ENCODE results near the gene ISL1. TPM values are rescaled to one million over a fixed set of nuclear protein-coding genes. Genes with fewer than 3 reads are reported as not detected.

The ISL1 gene
- total RNA-seq (2014; rRNA removed; shearing (Covaris generic)) = 13.2 and 15.3 TPM in 2 replicates

DNA sequence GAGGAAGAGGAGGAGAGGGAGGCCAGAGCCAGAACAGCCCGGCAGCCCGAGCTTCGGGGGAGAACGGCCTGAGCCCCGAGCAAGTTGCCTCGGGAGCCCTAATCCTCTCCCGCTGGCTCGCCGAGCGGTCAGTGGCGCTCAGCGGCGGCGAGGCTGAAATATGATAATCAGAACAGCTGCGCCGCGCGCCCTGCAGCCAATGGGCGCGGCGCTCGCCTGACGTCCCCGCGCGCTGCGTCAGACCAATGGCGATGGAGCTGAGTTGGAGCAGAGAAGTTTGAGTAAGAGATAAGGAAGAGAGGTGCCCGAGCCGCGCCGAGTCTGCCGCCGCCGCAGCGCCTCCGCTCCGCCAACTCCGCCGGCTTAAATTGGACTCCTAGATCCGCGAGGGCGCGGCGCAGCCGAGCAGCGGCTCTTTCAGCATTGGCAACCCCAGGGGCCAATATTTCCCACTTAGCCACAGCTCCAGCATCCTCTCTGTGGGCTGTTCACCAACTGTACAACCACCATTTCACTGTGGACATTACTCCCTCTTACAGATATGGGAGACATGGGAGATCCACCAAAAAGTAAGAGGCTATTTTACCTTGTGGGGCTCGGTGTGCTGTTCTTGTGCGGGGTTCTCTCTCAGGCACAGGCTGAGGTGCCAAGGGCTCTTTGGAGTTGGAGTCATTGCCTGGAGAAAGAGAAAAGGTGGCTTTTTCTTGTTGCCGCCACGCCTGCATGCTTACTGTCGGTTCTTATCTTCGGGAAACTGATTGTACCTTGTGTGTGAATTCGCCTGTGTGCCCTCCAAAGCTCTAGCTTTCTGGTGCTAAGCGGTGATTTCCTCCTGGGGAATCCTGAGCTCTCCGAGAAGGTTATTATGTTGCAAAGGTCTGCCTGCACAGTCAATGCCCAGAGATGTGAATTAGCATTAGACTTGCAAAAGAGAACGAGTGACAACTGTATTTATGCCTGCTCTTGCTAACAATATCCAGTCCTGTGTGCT lies at the start of gene ISL1:
TSS of gene ISL1 (plus strand) at position 318 of the 991 bp plus-strand sequence. CDS start at position 542, 224 bp downstream.
- peak; percentile 90 for DNase-seq (ENCODE audit: low spot score)

DNA sequence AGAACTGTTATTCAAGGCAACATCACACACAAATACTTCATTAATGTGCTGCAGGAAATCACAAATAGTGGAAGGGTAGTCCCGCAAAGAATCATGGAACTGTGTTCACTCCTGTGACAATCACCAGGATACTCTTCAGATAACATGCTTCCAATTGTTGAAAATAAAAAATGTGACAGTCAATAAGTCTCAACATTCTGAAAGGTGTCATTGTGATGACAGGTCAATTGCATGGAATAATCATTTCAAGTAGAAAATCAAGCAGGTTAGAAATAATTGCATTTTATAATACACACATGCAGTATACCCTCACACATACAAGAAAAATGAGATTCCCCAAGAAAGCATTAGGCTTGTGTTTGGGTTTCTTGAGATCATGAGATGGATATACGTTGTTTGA lies 46.4 kb upstream of the ISL1 start:
- DNase-seq (ENCODE audit: low spot score) = no peak

DNA sequence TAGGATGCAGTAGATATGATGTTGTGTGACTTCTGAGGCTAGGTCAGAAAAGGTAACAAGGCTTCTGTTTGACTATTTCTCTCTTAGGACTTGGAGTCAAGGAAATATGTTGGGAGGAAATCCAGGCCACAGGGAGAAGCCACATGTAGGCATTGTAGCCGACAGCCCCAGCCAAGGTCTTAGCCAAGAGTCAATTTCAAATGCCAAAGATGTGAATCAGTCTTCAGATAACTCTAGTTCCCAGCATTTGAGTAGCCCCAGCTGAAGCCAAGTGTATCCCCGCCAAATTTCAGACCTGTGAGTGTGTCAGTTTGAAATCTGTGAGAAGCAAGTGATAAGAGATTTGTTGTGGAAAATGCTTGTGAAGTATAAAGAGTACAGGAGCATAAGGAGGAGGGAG lies 38.1 kb upstream of the ISL1 start:
- peak; percentile 45 for DNase-seq (ENCODE audit: low spot score)

DNA sequence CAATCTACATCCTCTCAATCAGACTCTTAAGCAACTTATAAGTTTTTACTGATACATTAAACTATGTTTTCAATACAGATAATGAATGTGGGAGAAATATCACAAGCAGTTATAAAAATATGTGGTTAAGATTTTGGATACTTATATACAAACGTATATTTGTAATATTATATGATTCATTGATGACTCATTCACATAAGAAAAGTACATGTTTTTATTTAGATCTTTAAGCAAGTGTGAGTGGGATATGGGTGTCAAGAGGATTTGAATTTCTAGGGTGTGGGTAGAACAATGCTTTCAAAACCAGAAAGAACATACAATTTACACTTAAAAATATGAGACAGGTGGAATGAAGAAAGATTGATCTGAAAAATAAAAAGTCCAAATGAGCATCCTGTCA lies 36.1 kb upstream of the ISL1 start:
- no peak for DNase-seq (ENCODE audit: low spot score)

DNA sequence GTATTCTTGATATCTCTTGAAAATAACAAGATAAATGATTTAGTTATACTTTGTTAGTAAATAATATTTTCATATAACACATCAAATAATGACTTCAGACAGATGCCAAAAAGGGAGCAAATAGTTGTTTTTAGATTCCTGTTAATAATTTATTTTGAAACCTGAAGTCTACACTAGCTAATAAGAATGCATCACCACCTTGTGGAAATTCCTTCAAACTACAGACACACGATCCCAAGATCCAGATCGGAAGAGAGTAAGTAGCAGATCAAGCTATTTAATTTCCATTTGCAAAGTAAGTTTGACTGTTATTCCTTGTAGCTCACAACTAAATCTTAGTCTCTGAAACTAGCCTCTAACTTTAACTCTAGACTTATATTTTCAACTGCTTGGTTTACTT lies 35.5 kb upstream of the ISL1 start:
- peak; percentile 65 for DNase-seq (ENCODE audit: low spot score)

DNA sequence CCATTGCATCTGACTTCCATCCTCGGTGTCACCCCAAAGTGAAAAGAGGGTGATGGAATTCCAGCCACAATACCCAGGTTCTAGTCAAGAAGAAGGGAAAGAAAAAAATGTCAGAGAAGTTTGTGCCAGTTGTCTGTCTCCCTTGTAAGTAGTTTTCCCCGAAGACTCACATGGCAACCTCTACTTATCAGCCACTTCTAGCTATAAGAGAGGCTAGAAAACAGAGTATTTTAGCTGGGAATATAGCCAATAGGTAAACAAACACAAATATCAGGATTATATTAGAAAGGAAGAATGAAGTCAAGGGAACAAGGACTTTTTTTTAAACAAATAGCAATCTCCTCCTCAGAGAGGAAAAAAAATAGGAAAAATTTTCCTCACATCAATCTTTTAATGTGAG lies 12.2 kb upstream of the ISL1 start:
- no peak for DNase-seq (ENCODE audit: low spot score)

DNA sequence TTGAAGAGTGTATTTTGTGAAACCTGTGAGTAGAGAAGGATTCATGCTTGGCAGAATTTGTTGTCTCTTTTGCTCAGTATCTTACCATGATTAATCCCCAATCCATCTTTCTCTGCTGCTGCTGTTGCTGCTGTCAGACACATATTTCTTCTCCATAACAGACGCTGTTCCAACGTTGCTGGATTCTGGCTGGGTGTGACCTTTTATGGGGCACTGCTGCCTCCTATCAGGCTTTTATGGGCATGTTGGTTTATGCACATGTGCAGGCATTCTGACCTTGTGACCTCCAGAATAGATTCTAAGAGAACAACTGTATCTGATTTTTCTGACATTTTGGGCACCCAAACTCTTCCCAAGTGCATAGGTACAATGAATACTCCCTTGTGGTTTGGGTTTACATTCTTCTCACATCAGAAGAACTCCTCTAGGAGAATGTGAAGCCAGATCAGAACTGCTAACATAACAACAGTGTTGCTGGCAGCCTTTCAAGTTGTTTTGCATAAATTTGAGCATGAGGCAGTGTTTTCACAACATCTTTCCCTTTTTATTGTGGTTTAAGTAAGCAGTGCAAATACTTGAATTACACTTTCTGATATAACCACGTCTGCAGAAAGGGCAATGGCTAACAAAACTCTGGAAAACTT lies 9.2 kb upstream of the ISL1 start:
- peak; percentile 41 for DNase-seq (ENCODE audit: low spot score)

DNA sequence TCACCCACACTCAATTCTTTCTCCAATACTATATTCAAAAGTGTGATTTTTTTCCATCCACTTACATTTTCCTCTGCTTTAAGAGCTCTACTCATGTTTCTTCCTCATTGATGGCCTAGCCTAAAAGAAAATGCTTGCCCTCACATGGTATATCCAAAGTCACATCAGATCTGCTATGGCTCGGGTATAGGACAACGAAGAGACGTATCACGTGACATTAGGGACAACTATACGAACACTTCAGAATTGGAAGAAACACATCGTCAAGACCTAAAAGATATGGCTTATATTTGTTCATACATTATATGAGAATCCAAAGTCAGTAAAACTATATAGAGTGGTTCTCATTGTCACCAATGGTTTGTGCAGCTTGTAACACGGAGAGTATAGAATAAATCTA lies 8.2 kb upstream of the ISL1 start:
- no peak for DNase-seq (ENCODE audit: low spot score)

DNA sequence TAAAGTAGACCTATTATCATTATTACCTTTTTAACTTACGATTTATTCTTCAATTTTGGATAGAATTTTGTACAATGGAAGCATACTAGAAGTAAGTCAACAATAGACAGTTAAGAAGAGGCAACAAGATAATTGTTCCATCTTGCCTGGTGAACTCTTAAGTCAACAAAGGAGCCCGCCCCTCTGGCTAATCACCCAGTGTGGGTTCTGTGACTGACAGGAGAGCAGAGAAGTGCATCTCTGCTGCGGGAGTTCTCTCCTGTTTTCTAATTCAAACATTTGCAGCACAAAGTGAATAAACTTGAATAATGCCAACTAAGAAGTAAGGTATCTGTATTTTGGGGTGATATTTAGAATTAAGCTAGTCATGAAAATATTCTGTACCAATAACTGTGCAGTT lies 6.7 kb upstream of the ISL1 start:
- no peak for DNase-seq (ENCODE audit: low spot score)

DNA sequence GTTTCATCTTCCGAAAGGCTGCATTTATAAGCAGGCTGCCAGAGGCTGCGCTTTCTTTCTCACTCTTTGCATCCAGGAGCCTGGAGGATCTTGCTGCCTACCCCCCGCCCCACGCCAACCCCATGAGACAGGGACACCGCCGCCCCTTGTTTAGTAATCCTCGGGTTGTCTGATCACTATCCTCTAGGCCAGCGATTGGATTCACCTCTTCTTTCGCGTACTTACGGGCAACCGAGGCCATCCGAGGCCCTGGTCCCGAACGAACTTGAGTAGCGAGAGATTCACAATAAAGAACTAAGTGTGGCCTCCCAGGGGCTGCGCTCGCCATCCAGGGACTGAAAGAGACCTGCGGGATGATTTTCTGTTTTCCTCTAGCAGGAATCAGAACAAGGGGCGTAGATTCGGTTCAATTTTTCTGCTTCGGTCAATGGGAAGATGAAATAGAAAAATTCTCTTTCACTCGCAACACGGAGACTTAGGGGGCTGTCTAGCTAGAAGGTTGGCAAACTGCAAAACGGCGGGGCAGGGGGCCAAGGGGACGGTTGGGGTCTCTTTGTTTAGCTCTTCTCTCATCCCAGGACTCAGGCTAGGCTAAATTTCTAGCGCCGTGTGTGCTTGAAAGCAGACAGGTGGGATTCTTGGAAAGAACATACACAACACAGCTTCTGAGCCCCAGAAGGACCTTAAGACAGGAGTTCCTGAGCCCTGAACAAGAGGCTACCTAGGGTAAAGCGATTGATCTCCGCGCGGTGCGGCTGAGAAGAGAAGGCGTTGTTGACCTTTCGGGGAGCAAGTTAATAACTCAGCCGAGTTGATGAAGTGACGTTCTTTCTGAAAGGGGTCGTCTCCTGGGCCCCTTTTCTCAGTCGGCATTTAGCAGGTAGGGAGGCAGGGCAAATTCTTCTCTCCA lies 5.8 kb upstream of the ISL1 start:
- no peak for DNase-seq (ENCODE audit: low spot score)

DNA sequence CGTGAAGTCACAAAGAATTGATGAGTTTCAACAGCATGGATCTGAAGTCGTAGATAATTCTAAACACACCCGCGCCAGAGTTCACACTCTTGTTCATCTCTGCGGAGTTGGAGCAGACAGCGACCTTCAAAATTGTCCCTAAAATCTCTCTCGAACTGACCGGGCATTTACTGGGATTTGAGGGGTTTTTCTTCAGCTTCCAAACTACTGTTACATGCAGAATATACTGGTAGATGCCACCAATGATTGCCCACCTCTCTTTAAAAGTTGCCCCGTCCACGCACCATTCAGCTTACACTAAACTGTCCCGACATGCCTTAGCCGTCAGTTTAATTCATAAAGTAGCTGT lies 5.2 kb upstream of the ISL1 start:
- no peak for DNase-seq (ENCODE audit: low spot score)

DNA sequence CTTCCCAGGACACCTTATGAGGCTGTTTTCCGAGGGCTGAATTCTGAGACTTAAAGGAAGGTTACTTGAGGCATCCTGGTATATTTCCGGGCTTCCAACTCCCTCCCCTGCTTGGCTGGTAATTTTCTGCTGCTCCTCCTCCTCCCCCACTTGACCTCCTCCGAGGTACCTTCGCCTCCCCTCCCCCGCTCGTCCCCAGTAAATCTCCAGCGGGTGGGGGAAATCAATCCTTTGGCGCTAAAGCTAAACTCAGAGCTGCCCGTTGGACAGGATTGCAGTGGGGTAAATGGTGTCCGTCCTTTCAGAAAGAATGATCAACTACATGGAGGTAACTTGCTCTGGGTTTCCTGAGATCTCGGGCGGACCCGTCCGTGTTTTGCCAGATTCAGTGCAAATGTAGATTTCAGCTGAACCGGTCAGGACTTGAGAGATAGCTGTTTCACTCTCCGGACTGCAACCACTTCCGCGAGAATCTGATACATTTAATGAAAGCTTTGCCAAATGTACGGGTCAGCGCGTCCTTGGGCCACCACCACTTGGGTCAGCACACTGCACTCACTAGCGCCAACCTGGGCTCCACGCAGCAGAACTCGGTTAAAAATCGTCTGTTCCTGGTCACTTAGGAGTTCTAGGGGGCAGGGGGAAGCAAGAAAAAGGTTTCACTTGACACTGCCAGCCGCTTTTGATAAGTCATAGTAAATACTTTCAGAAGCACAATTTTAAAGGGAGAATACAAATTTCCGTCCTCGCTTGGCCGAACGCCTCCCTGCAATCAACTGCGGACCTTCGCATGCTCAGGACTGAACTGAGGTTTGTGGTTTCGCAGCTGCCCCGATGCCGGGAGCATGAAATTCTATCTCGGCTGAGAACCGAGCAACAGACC lies 4.6 kb upstream of the ISL1 start:
- DNase-seq (ENCODE audit: low spot score) = no peak

DNA sequence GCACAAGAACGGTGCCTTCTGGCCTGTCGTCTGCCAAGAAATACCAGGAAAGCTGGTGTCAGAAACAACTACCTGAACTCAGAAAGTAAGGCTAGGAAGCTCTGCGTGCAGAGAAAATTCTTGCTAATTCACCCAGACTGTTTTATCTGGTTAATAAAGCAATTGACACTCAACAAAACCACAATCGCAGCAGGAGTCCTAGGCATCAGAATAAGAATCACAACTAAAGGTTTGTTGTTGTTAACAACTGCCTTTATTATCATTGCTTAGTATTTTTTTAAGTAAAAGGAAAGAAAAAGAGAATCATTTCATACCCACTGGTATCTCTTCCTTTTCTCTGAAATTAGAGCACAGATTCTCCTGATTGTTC lies 3.9 kb upstream of the ISL1 start:
- no peak for DNase-seq (ENCODE audit: low spot score)

DNA sequence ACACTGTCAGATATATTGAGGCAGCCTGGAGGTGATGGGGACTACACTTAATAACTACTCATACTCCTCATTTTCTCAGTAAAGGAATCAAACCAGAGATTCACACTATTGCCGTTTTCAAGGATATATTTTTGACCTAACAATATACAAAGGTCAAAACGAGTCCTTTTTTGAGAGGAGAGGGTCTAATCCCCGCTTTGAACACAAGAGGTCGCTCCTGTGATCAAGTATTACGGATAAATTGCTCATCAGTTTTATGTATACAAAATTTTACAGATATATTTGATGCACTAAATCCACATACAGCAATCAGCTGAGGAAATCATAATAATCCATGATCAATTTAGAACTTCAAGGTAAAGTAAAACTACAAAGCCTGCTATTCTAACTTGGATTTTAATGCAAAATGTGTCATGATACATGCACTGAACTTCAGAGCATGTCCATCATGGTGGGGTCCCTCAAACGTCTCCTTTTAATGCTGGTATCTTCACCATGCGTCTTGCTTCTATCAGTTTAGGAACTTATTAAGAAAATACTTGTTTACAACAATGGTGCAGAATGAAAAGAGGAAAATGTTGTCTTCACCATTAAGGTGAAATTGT lies 2.5 kb upstream of the ISL1 start:
- peak; percentile 82 for DNase-seq (ENCODE audit: low spot score)

DNA sequence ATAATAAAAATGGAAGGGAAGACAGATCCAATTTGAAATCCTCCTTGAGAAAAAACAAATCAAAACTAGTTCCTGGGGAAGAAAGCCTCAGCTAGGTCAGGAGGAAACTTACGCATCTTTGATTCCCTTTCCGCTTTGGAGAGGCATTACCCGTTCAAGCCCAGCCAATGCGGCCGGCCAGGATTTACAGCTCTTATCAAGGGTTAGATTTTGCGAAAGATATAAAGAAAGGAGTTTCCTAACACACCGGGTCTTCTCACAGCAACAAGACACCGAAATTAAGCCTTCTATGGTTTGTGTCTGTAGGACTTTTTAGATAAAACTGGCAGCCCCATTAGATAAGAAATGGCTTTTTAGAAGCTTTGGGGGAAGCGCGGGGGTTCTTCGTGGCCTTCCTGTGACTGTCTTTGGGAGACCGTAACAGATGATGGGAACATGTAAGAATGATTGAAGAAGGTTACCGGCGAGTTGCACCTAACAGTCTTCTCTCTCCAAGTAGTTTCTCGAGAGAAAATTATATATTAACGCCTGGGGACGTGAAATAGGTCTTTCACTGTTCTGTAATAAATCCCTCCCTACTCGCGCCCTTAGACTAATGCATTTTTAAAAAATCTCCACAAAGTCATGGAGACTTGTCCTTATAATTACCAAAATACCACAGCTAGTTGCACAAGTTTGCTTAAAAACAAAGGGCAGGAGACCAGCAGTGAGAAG lies 1.3 kb upstream of the ISL1 start:
- peak; percentile 68 for DNase-seq (ENCODE audit: low spot score)

DNA sequence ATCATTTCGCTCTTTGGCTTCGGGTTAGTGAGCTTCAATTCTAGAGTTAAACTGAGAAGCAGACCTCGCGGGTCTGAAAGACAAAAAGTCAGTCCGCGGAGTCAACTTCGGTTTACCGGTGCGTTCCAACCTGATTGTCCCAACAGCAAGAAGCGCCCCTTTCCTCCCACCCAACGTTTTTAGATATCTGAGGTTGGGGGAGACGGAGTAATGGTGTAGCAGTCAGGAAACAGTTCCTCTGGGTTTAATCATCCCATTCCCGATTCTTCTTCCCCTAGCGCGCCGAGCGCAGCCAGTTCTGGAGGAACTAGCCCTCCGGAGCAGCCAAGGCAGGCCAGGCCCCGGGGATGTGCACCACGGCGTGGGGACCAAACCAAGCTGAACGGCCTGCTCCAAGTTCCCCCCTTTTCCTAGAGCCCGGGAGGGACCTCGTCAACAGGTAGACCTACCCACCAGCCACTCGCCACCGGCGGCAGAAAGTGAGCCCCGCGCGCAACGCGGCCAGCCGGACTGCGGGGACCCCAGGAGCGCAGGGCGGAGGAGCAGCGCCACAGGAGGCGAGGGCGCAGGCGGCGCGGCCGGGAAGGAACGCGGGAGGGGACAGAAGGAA lies 622 bp upstream of the ISL1 start:
- DNase-seq (ENCODE audit: low spot score) = peak; percentile 59

DNA sequence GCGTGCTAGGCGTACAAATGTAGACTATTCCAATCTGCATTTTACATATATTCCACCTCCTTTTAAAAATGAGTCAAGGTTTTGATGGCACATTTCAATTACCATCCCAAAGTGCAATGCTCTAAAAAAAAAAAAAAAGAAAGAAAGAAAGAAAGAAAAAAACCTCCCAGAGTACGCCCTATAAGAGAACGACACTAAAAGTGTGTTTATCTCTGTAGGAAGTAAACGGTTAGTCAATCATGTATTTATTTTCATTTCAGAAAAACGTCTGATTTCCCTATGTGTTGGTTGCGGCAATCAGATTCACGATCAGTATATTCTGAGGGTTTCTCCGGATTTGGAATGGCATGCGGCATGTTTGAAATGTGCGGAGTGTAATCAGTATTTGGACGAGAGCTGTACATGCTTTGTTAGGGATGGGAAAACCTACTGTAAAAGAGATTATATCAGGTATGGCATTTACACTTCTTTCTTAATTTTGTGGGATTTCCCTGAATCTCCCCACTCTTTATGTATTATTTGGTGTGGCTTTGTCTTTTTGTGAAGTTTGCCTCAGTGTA lies 1.1 kb downstream of the ISL1 start:
- DNase-seq (ENCODE audit: low spot score) = peak; percentile 40

DNA sequence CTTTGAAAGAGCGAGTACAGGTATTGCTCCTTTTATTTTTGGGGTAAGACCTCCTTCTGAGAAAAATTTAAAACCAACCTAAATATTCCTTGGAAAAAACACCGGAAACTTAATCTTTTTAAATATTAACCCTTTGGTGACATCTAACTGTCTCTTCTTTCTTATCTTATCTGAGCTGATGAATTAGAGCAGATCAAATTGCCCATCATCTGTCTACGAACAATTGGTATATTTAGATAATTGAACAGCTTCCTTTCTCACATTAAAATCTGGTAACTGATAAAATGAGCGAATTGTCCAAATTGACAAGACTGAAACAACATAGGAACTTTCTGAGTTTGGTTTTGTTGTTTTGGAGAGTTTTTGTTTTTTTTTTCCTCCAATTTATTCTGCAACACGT lies 2.0 kb downstream of the ISL1 start:
- DNase-seq (ENCODE audit: low spot score) = no peak
